Activated CD4-positive, CD25-positive, alpha-beta regulatory T cell treated with anti-CD3 and anti-CD28 coated beads, Interleukin-2, amount 50 U/mL, for 16 hours (primary cell): Measurements from ENCODE around the gene RGS6.

ENCODE experiments used
- DNase-seq: peaks from one replicate; pipeline ENCODE4 v3.0.0-alpha.2; 2020; ENCODE audit warnings: low read depth, low spot score

Gene RGS6

GRCh38 chr14:71947947-71948500 lies 15.8 kb downstream of the RGS6 start:
- no peak for DNase-seq

GRCh38 chr14:71952381-71953363 lies 20.4 kb downstream of the RGS6 start:
- DNase-seq: no peak

GRCh38 chr14:71956920-71957563 lies 24.8 kb downstream of the RGS6 start:
- no peak for DNase-seq

GRCh38 chr14:71959055-71959454 lies 26.8 kb downstream of the RGS6 start:
- DNase-seq: no peak

- no peak for DNase-seq
These were observed 28.5 kb downstream of the RGS6 start for GRCh38 chr14:71960494-71961353.

- DNase-seq: no peak
These were observed 29.7 kb downstream of the RGS6 start for GRCh38 chr14:71961972-71962371.

GRCh38 chr14:71964716-71965115 lies 32.5 kb downstream of the RGS6 start:
- DNase-seq: no peak

GRCh38 chr14:71966528-71966927 lies 34.3 kb downstream of the RGS6 start:
- no peak for DNase-seq

GRCh38 chr14:71967704-71968103 lies 35.5 kb downstream of the RGS6 start:
- no peak for DNase-seq

GRCh38 chr14:71970272-71970671 lies 38.0 kb downstream of the RGS6 start:
- no peak for DNase-seq

GRCh38 chr14:71985538-71986189 lies 53.4 kb downstream of the RGS6 start:
- no peak for DNase-seq

GRCh38 chr14:71988476-71988875 lies 56.2 kb downstream of the RGS6 start:
- DNase-seq: no peak

GRCh38 chr14:71988939-71989338 lies 56.7 kb downstream of the RGS6 start:
- DNase-seq: no peak

- DNase-seq: no peak
These were observed 62.2 kb downstream of the RGS6 start for GRCh38 chr14:71994416-71994815.

- DNase-seq: no peak
These were observed 63.5 kb downstream of the RGS6 start for GRCh38 chr14:71995741-71996140.

GRCh38 chr14:71996610-71997009 lies 64.4 kb downstream of the RGS6 start:
- no peak for DNase-seq

GRCh38 chr14:72000907-72001306 lies 68.7 kb downstream of the RGS6 start:
- no peak for DNase-seq

GRCh38 chr14:72002731-72003130 lies 70.5 kb downstream of the RGS6 start:
- DNase-seq: no peak

GRCh38 chr14:72008666-72009065 lies 76.4 kb downstream of the RGS6 start:
- DNase-seq: no peak

GRCh38 chr14:72010474-72010873 lies 78.2 kb downstream of the RGS6 start:
- DNase-seq: no peak

- no peak for DNase-seq
These were observed 81.6 kb downstream of the RGS6 start for GRCh38 chr14:72013721-72014345.
